HFFc6 (cell line): ENCODE measurements around the gene LRRTM4. TPM values are rescaled to one million over a fixed set of nuclear protein-coding genes. Genes with fewer than 3 reads are reported as not detected.
"Not testable (repeated sequence)": the region's sequence is repeated elsewhere in the genome, so short reads cannot be mapped to it uniquely, and the experiment has no call there.

Source experiments
- DNase-seq: peaks from one replicate; pipeline ENCODE4 v3.0.0-alpha.2; 2018
- H3K27ac Mint-ChIP-seq: 2 replicates; pipeline ENCODE4 v1.8.0; 2020; ENCODE audit warnings: mild to moderate bottlenecking, mixed read lengths
- H3K27me3 Mint-ChIP-seq: 2 replicates; pipeline ENCODE4 v1.8.0; 2021; ENCODE audit warnings: mild to moderate bottlenecking, moderate library complexity, mixed read lengths; ENCODE audit not compliant: insufficient read depth
- H3K36me3 Mint-ChIP-seq: 2 replicates; pipeline ENCODE4 v1.8.0; 2021; ENCODE audit warnings: low read depth, mixed read lengths
- H3K4me1 Mint-ChIP-seq: 2 replicates; pipeline ENCODE4 v1.8.0; 2020; ENCODE audit warnings: low read depth, mixed read lengths
- H3K4me3 Mint-ChIP-seq: 2 replicates; pipeline ENCODE4 v1.8.0; 2020; ENCODE audit warnings: mild to moderate bottlenecking, moderate library complexity, mixed read lengths
- H3K9me3 Mint-ChIP-seq: 2 replicates; pipeline ENCODE4 v1.8.0; 2020; ENCODE audit warnings: mild to moderate bottlenecking, mixed read lengths
- CTCF ChIP-seq: fragments of 200-600 bp; sonication (generic); IDR thresholded peaks from 2 replicates; pipeline ENCODE4 v1.5.0; 2021; ENCODE audit warnings: antibody characterized with exemption, mild to moderate bottlenecking
- total RNA-seq, 6 experiments: library from RNA; stranded (reverse); fragmentation: NEBNext Ultra II Directional; extraction: Animal tissue kit (Norgen Biotek cat#: 25700); gene quantifications; 2 replicates in 1 of 6; 3 replicates in 5 of 6; pipeline ENCODE4 v1.2.3, GENCODE V29; 2021

The LRRTM4 gene
- total RNA-seq, 6 experiments from 2014 or later: not detected

GRCh38 chr2:77190721-77191346 is 331.3 kb downstream of the LRRTM4 start:
- Mint-ChIP-seq H3K36me3 (no peaks in the 10 kb centered on the region), H3K4me3 (no peak overlapping the region), H3K4me1 (no peaks in the 10 kb centered on the region), H3K27ac (no peak overlapping the region), H3K9me3 (peaks cover 25% of the 10 kb centered on the region), H3K27me3 (no peaks in the 10 kb centered on the region; the same call in 1 of the 2 replicates)
- no peak for DNase-seq
- no peak for TF ChIP-seq CTCF

GRCh38 chr2:77185052-77185451 is 337.1 kb downstream of the LRRTM4 start:
- no peaks in the 10 kb centered on the region for H3K4me1 Mint-ChIP-seq
- no peak overlapping the region for H3K27ac Mint-ChIP-seq
- H3K4me3 Mint-ChIP-seq: no peak overlapping the region
- H3K36me3 Mint-ChIP-seq: no peaks in the 10 kb centered on the region
- H3K27me3 Mint-ChIP-seq: no peaks in the 10 kb centered on the region; the same call in 1 of the 2 replicates
- no peak for TF ChIP-seq CTCF
- DNase-seq: no peak
- peaks cover 40% of the 10 kb centered on the region for H3K9me3 Mint-ChIP-seq

GRCh38 chr2:77179297-77179696 is 342.9 kb downstream of the LRRTM4 start:
- no peak overlapping the region for H3K27ac Mint-ChIP-seq
- H3K9me3 Mint-ChIP-seq: peaks cover 40% of the 10 kb centered on the region
- no peaks in the 10 kb centered on the region for H3K27me3 Mint-ChIP-seq
- no peaks in the 10 kb centered on the region for H3K4me1 Mint-ChIP-seq
- TF ChIP-seq CTCF: no peak
- no peaks in the 10 kb centered on the region for H3K36me3 Mint-ChIP-seq
- no peak for DNase-seq
- no peak overlapping the region for H3K4me3 Mint-ChIP-seq

GRCh38 chr2:77175266-77175780 is 346.9 kb downstream of the LRRTM4 start:
- not testable (repeated sequence) for H3K27ac Mint-ChIP-seq, H3K36me3 Mint-ChIP-seq, H3K4me1 Mint-ChIP-seq, H3K4me3 Mint-ChIP-seq, DNase-seq, H3K27me3 Mint-ChIP-seq
- H3K9me3 Mint-ChIP-seq: peaks cover 35% of the 10 kb centered on the region

GRCh38 chr2:77169426-77169825 is 352.8 kb downstream of the LRRTM4 start:
- Mint-ChIP-seq H3K36me3 (no peaks in the 10 kb centered on the region), H3K27ac (no peak overlapping the region), H3K4me1 (no peaks in the 10 kb centered on the region), H3K9me3 (peaks cover 60% of the 10 kb centered on the region), H3K27me3 (no peaks in the 10 kb centered on the region), H3K4me3 (no peak overlapping the region)
- DNase-seq: no peak
- no peak for TF ChIP-seq CTCF

GRCh38 chr2:77164021-77164420 is 358.2 kb downstream of the LRRTM4 start:
- peaks cover 64% of the 10 kb centered on the region for H3K9me3 Mint-ChIP-seq
- not testable (repeated sequence) for H3K4me3 Mint-ChIP-seq, H3K27ac Mint-ChIP-seq, H3K36me3 Mint-ChIP-seq, H3K4me1 Mint-ChIP-seq, H3K27me3 Mint-ChIP-seq, DNase-seq
